GM21381 (cell line): ENCODE results near the gene ZP1.

Experiments used
- ATAC-seq: cut with Tn5 transposase; IDR thresholded peaks from one replicate; pipeline ENCODE4 v1.9.1; 2021; ENCODE audit warnings: mild to moderate bottlenecking, moderate library complexity; ENCODE audit not compliant: unreplicated experiment

ZP1 gene

GRCh38 chr11:60842668-60843600, 24.4 kb upstream of the ZP1 start:
- no peak for ATAC-seq

DNA sequence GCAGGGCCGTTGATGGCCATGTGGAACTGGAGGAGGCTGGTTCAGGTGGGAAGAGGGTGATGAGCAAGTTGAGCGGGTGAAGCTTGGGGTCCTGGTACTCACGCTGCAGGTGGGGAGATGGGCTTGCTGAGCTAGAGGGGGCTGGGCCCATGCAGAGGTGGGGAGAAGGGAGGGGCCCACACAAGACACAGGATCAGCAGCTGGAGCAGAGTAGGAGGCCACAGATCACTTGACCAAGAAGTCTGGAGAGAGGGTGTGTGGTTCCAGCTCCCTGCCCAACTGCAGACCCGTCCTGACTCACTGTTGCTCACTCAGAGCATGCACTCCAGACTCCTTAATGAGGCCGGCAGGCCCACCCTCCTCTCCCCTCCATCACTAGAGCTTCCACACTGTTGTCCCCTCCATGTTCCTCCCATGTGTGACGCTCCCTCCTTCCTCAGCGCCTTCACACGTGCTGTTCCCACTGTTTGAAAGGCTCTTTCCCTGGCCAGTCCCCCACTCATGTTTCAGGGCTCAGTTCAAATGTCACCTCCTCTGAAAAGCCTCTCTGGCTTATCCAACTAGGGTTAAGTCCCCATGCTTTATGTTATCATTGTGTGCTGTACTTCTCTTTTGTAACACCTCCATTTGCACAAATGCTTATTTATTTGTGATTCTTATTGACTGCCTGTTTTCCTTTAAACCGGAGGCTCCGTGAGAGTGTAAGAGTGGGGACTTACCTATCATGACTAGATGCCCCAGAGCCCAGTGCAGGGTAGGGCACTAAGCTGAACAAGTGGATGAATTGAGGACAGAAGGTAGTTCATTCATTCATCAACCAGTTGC, 23.1 kb upstream of the ZP1 start:
- no peak for ATAC-seq

DNA sequence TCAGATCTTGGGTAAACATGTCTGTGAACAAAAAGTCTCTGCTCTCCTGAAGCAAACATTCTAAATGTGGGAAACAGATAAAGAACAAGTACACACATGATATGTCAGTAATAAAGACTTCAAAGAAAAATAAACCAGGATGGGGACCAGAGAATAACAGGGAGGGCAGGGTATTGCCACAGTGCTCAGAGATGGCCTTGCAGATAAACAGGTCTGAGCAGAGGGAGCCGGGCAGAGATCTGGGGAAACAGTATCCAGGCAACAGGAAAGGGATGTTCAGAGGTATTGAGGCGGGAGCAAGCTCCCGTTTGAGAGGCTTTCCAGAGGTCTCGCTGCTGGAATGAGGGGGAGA, 22.5 kb upstream of the ZP1 start:
- ATAC-seq = no peak

GRCh38 chr11:60845338-60845737, 22.0 kb upstream of the ZP1 start:
- ATAC-seq = no peak

- ATAC-seq = no peak
These were observed 20.1 kb upstream of the ZP1 start for GRCh38 chr11:60847281-60847680.

DNA sequence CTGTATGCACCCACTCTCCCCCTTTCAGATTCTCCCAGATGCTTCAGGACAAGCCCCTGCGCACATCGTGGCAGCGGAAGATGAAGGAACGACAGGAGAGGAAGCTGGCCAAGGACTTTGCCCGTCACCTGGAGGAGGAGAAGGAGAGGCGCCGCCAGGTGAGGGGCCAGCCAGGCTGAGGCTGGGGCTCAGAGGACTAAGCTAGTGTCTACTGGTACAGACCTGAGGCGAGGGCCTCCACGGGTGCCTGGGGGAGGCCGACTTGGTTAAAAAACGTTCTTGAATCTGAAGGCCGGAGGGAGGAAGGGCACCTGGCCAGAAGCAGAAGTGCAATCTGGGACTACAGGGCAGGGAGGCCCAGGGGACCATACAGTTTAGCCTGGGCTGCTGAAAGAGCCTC, 19.4 kb upstream of the ZP1 start:
- ATAC-seq = no peak

GRCh38 chr11:60848714-60849151, 18.6 kb upstream of the ZP1 start:
- ATAC-seq = no peak

GRCh38 chr11:60849641-60850520, 17.5 kb upstream of the ZP1 start:
- no peak for ATAC-seq

DNA sequence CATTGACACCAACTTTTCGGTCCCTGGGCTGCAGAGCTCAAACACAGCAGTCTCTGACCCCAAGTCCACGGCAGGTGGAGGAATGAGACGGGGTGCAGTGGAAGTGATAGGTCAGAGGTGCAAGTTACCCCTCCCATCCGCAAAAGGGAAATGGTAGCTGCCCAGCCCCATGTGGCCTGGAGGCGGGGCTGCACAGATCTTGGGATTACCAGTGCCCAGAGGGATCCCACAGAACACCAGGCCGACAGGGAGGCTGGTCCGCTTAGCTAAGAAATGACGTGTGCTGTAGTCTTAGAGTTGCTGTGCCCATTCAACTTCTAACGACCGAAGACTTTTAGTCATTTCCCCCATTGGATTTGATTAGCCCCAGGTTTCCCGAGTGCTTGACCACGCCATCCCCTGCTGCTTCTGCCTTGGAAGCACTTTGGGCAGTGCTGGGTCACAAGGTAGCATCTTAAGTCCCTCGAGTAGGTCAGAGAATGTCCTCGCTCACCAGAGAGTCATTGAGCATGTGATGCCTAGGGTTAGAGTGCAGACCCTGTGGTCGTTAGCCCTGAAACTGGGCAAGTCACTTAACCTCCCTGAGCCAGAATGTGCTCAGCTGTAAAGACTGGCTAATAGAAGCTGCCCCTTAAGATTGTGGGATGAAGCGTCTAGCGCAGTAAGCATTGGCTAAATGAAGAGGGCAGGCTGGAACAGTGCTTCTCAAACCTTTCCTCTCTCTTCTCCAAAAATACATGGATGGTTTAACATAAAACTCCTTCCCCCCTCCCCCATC, 15.8 kb upstream of the ZP1 start:
- ATAC-seq = no peak

GRCh38 chr11:60852117-60852981, 15.0 kb upstream of the ZP1 start:
- ATAC-seq = no peak

GRCh38 chr11:60852982-60853950, 14.1 kb upstream of the ZP1 start:
- no peak for ATAC-seq

DNA sequence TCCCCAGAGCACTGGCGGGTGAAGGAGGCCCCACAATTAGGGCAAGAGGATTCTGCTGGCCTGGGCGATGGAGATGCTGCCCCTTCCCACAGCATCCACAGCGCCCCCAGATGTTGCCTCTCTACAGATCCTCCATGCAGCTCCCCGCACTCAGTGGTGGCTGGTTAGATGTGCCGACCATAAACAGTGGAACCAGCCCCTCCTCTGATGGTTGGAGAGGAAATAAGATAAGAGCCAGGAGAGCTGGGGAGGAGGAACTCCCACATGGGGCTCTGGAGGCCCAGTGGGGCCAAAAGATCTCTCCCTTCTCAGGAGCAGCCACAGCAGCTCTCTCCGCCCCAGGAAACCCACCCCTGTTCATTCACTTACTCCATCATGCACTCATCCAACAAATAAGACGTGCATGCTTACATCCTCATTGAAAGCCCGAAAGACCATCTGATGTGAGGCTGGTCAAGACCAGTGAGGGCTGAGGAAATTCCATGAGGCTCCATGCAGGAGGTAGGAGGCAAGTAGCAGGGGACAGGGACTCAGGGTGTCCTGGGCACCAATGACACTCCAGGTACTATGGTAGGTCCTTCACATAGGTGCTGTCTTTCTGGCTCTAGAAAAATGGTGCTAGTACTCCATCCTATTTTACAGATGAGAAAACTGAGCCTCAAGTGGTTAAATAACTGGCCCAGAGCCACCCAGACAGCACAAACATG, 13.0 kb upstream of the ZP1 start:
- no peak for ATAC-seq

DNA sequence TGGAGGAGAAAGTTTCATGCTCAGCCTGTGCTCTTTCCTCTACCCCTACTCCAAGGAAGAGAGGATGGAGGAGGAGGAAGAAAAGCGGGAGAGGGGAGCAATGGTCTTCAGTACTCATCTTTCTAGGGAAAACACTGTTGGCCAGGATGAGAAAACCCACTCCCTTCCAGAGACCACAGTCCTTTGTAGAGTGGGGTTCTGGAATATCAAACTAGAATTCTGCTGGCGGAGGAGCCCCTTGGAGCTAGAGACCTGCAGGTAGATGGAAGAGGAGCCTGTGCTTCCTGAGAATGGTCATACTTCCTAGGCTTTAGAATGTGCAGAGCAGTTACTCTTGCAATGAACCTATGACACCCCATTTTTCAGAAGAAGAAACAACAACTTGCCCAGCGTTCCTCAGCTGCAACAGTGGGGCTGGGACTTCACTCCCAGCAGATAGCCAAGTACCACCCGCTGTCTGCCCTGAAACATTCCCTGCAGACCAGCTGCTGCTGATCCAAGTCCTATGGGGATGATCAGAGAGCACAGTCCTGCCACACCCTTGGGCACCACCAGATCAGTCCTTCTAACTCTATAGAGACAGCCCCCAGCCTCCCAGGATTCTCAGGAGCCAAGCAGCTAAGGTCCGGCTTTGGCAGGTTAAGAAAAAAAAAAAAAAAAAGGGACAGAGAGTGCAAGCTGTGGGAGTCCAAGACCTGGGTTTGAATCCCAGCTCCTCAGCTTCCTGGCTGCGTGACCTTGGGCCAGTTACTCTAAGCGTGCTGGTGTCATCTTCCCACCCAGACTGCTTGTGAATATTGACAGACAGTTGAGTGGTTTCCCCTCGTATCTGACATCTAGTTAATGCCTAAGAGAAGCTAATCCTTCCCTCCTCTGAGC, 12.3 kb upstream of the ZP1 start:
- ATAC-seq = no peak

DNA sequence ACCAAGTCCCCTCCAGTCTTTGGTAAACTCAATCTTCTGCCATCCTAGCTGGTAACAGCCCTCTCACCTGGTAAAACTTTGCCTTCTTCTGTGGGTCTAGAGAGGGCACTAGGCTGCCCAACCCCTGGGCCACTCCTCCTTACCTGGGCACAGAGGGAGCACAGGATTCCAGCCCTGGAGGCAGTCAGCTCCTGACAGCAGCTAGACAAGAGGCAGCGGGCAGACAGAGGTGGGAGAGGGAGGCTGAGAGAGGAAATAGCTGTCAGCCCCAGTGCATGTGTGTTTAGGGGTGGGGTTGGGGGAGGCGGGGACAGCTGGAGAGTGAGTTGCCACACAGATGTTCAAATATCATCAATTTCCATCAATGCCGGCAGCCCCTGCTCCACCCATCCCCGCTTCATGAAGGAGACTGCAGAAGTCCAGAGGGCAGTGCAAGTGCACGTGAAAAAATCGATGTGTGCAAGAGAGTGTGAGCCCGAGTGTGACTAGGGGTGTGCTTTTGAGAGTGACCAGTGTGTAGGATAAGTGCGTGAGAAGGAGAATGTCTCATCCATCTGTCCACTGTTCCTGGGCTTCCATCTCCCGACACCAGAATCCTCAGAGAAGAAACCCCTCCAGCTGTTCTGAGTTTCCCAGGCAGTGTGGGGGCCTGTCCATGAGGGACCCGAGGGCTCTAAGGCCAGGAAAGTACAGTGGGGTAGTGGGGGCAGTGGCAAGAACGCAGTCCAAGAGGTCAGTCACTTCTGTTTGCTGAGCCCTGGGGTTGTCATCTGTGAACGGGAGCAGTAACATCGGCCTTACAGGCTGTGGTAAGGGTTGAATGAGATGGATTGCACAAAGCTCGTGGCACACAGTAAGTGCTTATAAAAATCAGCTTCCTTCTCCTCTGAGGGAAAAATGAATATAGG, 11.4 kb upstream of the ZP1 start, which contains the start of gene PTGDR2:
TSS of gene PTGDR2 (minus strand) at position 225 of the 908 bp plus-strand sequence. CDS start 2,228 bp downstream, outside the sequence.
- no peak for ATAC-seq
